D721Med (cell line): ENCODE data around the gene CD58.
"Not testable (repeated sequence)": the region's sequence is repeated elsewhere in the genome, so short reads cannot be mapped to it uniquely, and the experiment has no call there.

Experiments used
- DNase-seq: peaks from one replicate; pipeline ENCODE4 v3.0.0; 2011; ENCODE audit warnings: low spot score; ENCODE audit not compliant: insufficient read length
- FAIRE-seq: peaks from 2 replicates; lab custom pipeline; 2011; peaks lifted over from hg19 to GRCh38; lab: Jason Lieb, UNC
- CTCF ChIP-seq: IDR thresholded peaks from 2 replicates; pipeline ENCODE4 v1.5.1; 2012; ENCODE audit warnings: mild to moderate bottlenecking, control low read depth; ENCODE audit not compliant: insufficient read depth; ENCODE audit errors: missing control alignments

The CD58 gene

GRCh38 chr1:116569776-116570357 lies 959 bp downstream of the CD58 start:
- no peak for DNase-seq
- no peak for FAIRE-seq
- no peak for TF ChIP-seq CTCF

- no peak for TF ChIP-seq CTCF
- FAIRE-seq = no peak
Measured at GRCh38 chr1:116569381-116569670, 1.5 kb downstream of the CD58 start.

GRCh38 chr1:116568662-116569380 lies 2.0 kb downstream of the CD58 start:
- no peak for DNase-seq
- TF ChIP-seq CTCF = no peak
- FAIRE-seq = no peak

More at GRCh38 chr1:116569381-116569670, 1.5 kb downstream of the CD58 start:
- DNase-seq = no peak

- DNase-seq (no peak), FAIRE-seq (no peak)
- TF ChIP-seq CTCF = no peak
Measured at GRCh38 chr1:116567790-116568661, 2.8 kb downstream of the CD58 start.

- FAIRE-seq = no peak
Measured at GRCh38 chr1:116565222-116565621, 5.6 kb downstream of the CD58 start.

GRCh38 chr1:116564426-116564825 lies 6.4 kb downstream of the CD58 start:
- no peak for DNase-seq

More at GRCh38 chr1:116565222-116565621, 5.6 kb downstream of the CD58 start:
- TF ChIP-seq CTCF = no peak
- DNase-seq = no peak

GRCh38 chr1:116562465-116562864 lies 8.4 kb downstream of the CD58 start:
- not testable (repeated sequence) for FAIRE-seq, DNase-seq

More at GRCh38 chr1:116564426-116564825, 6.4 kb downstream of the CD58 start:
- TF ChIP-seq CTCF = no peak
- no peak for FAIRE-seq
